ENCODE data around the gene TOX2.
"Not testable (repeated sequence)": the region's sequence is repeated elsewhere in the genome, so short reads cannot be mapped to it uniquely, and the experiment has no call there.

TOX2 gene

DNA sequence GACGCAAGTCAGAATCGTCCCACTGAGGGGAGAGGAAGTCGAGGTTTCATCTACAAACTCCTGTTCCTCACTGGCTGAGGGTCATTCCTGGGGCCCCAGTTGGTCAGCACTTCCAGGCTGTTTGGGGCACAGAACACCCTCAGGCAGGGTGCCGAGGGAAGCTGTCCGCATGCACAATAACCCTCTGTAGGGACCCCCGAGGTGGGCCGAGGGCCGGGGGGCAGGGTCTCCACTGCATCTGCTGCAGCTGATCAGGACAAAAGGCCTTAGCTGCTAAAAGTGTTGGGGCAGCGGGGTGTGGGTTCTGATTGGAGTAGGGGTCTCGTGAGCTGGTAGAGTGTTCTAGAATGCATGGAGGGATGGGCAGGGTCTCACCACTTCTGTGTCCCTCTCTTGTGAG, 125.1 kb downstream of the TOX2 start:
- TF ChIP-seq, protein P1, sequence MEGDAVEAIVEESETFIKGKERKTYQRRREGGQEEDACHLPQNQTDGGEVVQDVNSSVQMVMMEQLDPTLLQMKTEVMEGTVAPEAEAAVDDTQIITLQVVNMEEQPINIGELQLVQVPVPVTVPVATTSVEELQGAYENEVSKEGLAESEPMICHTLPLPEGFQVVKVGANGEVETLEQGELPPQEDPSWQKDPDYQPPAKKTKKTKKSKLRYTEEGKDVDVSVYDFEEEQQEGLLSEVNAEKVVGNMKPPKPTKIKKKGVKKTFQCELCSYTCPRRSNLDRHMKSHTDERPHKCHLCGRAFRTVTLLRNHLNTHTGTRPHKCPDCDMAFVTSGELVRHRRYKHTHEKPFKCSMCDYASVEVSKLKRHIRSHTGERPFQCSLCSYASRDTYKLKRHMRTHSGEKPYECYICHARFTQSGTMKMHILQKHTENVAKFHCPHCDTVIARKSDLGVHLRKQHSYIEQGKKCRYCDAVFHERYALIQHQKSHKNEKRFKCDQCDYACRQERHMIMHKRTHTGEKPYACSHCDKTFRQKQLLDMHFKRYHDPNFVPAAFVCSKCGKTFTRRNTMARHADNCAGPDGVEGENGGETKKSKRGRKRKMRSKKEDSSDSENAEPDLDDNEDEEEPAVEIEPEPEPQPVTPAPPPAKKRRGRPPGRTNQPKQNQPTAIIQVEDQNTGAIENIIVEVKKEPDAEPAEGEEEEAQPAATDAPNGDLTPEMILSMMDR (IDR thresholded peaks at IDR 0.05) = no peak
- H3K4me1 ChIP-seq = no peaks in the 10 kb centered on the region
- H3K9me3 ChIP-seq (ENCODE audit: control insufficient read depth, low read length) = no peaks in the 10 kb centered on the region
- H3K27ac ChIP-seq = no peak overlapping the region
- H3K4me3 ChIP-seq (ENCODE audit: low read depth, low read length) = no peak overlapping the region
- H3K9ac ChIP-seq = no peak overlapping the region
- H3K27me3 ChIP-seq (ENCODE audit: control insufficient read depth, insufficient read depth, low read length) = no peaks in the 10 kb centered on the region
- H2AFZ ChIP-seq = no peak overlapping the region
- no peaks in the 10 kb centered on the region for H3K36me3 ChIP-seq (ENCODE audit: control insufficient read depth, insufficient read depth, low read length)
- no peak overlapping the region for H3K4me2 ChIP-seq (ENCODE audit: low read length)
- H3K79me2 ChIP-seq = no peaks in the 10 kb centered on the region

DNA sequence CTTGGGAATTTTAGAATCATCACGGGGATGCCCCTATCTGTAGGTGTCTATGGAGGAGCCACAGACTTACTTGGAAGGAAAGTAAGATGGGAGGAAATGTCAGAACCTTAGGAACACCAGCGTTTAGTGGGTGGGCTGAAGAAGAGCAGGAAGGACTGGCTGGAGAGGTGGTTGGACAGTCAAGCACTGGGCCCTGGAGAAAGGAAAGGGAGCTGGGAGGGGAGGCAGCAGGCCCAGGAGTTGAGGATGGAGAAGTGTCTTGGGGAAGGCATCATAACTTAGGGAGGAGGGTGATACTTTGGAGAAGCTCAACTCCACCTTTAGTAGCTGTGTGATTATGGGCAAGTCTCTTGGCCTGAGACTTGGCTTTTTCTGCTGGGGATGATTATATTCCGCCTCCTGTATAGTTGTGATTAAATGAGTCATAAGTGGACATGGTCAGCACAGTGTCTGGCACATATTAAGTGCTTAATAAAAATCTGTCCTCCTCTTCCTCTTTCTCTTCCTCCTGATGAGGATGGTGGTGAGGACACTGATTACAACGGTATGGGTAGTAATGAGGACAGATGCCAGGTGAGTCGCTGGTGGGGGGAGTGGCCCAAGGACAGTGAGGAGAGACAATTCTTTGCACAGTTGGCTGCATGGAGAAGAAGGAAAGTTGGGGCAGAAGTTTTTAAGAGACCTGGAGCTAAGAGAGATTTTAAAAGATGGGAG, 125.7 kb downstream of the TOX2 start:
- TF ChIP-seq, protein P1 (IDR thresholded peaks at IDR 0.05) = no peak
- no peak overlapping the region for H2AFZ ChIP-seq

DNA sequence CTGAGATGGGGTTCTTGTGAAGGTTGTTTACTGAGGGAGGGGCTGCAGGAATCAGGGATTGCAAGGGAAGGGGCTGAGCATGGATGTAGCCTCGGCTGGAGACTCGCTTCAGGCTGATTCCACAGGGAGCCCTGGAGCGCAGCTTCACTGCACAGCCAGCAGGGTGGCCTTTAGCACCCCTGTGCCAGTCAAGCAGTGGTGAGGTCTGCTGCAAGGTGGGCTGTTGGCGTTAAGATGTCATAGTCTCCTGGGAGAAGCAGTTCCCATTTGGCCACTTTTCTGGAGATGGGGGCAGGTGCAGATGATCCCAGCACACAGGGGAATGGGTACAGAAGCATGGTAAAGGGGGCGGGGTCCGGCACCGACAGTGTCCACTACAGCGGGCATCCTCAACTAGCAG, 126.3 kb downstream of the TOX2 start:
- Histone ChIP-seq H3K9me3 (ENCODE audit: control insufficient read depth, low read length) (no peaks in the 10 kb centered on the region), H3K27me3 (ENCODE audit: control insufficient read depth, insufficient read depth, low read length) (no peaks in the 10 kb centered on the region), H3K27ac (no peak overlapping the region), H3K4me3 (ENCODE audit: low read depth, low read length) (no peak overlapping the region), H3K36me3 (ENCODE audit: control insufficient read depth, insufficient read depth, low read length) (no peaks in the 10 kb centered on the region), H3K4me2 (ENCODE audit: low read length) (no peak overlapping the region), H3K9ac (no peak overlapping the region), H2AFZ (no peak overlapping the region), H3K4me1 (no peaks in the 10 kb centered on the region), H3K79me2 (no peaks in the 10 kb centered on the region)
- TF ChIP-seq, protein P1 (IDR thresholded peaks at IDR 0.05) = no peak

More for the DNA sequence above, 125.7 kb downstream of the TOX2 start:
- no peaks in the 10 kb centered on the region for H3K36me3 ChIP-seq (ENCODE audit: control insufficient read depth, insufficient read depth, low read length)
- no peaks in the 10 kb centered on the region for H3K4me1 ChIP-seq
- H3K4me2 ChIP-seq (ENCODE audit: low read length) = no peak overlapping the region
- no peaks in the 10 kb centered on the region for H3K79me2 ChIP-seq
- no peak overlapping the region for H3K4me3 ChIP-seq (ENCODE audit: low read depth, low read length)
- no peak overlapping the region for H3K27ac ChIP-seq
- no peaks in the 10 kb centered on the region for H3K9me3 ChIP-seq (ENCODE audit: control insufficient read depth, low read length)
- no peaks in the 10 kb centered on the region for H3K27me3 ChIP-seq (ENCODE audit: control insufficient read depth, insufficient read depth, low read length)
- no peak overlapping the region for H3K9ac ChIP-seq

DNA sequence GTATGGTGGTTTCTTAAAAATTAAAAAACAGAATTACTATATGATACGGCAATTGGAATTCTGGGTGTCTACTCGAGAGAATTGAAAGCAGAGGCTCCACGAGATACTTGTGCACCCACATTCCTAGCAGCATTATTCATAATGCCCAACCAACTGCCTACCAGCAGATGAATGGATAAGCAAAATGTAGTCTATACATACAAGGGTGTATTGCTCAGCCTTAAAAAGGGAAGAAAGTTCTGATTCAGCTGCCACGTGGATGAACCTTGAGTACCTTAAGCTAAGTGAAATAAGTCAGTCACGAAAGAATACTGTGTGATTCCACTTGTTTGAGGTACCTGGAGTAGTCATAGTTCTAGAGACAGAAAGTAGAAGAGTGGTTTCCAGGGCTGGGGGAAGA, 130.1 kb downstream of the TOX2 start:
- H2AFZ ChIP-seq; H3K4me2 ChIP-seq (ENCODE audit: low read length); H3K9ac ChIP-seq; H3K4me3 ChIP-seq (ENCODE audit: low read depth, low read length); H3K27me3 ChIP-seq (ENCODE audit: control insufficient read depth, insufficient read depth, low read length); H3K79me2 ChIP-seq; H3K9me3 ChIP-seq (ENCODE audit: control insufficient read depth, low read length); H3K36me3 ChIP-seq (ENCODE audit: control insufficient read depth, insufficient read depth, low read length); H3K4me1 ChIP-seq; H3K27ac ChIP-seq: not testable (repeated sequence)

DNA sequence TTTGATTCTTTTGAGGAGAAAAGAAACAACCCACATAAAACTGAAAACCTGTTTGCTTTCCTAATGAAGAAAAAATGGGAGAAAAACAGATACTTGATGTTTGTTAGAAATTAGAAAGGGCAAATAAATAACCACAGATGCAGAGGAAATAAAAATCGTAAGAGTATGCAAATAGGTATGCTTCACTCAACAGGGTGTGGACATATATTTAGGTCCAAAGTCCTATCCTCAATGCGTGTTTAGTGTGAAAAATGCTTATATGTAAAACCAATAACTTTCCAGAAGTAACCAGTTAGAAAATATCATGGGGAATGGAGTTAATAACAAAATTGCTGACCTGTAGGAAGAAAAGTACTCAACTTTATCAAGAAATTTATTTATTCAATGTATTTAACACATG, 135.7 kb downstream of the TOX2 start:
- Histone ChIP-seq H3K9ac (no peak overlapping the region), H3K79me2 (no peaks in the 10 kb centered on the region), H3K4me3 (ENCODE audit: low read depth, low read length) (no peak overlapping the region), H3K9me3 (ENCODE audit: control insufficient read depth, low read length) (no peaks in the 10 kb centered on the region), H3K27me3 (ENCODE audit: control insufficient read depth, insufficient read depth, low read length) (no peaks in the 10 kb centered on the region), H3K36me3 (ENCODE audit: control insufficient read depth, insufficient read depth, low read length) (no peaks in the 10 kb centered on the region), H2AFZ (no peak overlapping the region), H3K4me1 (no peaks in the 10 kb centered on the region), H3K4me2 (ENCODE audit: low read length) (no peak overlapping the region), H3K27ac (no peak overlapping the region)
- TF ChIP-seq, protein P1 (IDR thresholded peaks at IDR 0.05) = no peak

All from parathyroid adenoma (tissue), 2 donors.